GM12873 (cell line): Measurements from ENCODE around the gene PDE10A.

Source experiments
- CTCF ChIP-seq: IDR thresholded peaks from 2 replicates; pipeline ENCODE4 v1.5.1; 2012; ENCODE audit warnings: low read depth, mild to moderate bottlenecking, moderate library complexity, low read length, control low read depth; ENCODE audit not compliant: insufficient read depth; ENCODE audit errors: missing control alignments

Gene PDE10A

GRCh38 chr6:165404697-165405096 lies 258.3 kb downstream of the PDE10A start:
- TF ChIP-seq CTCF, result no peak

- no peak for TF ChIP-seq CTCF
Observed at GRCh38 chr6:165404296-165404695, 258.7 kb downstream of the PDE10A start.

GRCh38 chr6:165403006-165403595 lies 259.9 kb downstream of the PDE10A start:
- no peak for TF ChIP-seq CTCF

GRCh38 chr6:165401092-165401491 lies 261.9 kb downstream of the PDE10A start:
- no peak for TF ChIP-seq CTCF

- no peak for TF ChIP-seq CTCF
Observed at GRCh38 chr6:165390475-165390874, 272.6 kb downstream of the PDE10A start.

GRCh38 chr6:165389534-165389933 lies 273.5 kb downstream of the PDE10A start:
- TF ChIP-seq CTCF, result no peak

GRCh38 chr6:165383323-165383722 lies 279.7 kb downstream of the PDE10A start:
- no peak for TF ChIP-seq CTCF
